Measurements from ENCODE around the gene MPZL2.

The MPZL2 gene

DNA sequence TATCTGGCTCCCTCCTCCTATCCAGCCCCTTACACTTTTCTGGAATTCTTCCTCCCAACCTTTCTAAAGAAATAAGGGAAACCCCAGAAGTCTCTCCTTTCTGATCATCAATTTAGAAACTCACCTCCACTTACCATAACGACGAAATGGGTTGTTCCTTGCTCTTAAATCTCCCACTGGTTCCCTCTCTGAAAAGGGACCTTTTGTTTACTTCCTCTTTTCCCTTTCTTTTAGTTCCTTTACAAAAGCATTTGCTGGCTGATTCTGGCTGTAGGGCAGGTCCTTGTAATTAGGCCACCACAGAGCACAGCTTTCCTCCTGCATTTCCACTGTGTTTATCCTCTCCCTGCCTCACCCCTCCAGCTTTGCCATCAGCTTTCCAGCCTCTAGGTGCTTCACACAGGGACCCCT lies 51.3 kb downstream of the MPZL2 start:
- TF ChIP-seq CTCF (IDR thresholded peaks at IDR 0.05; ENCODE audit: low read depth, low read length, missing control alignments), result no peak
- no peak overlapping the region for H3K4me3 ChIP-seq (ENCODE audit: low read depth, low read length)
- no peak for DNase-seq (ENCODE audit: low read depth)

DNA sequence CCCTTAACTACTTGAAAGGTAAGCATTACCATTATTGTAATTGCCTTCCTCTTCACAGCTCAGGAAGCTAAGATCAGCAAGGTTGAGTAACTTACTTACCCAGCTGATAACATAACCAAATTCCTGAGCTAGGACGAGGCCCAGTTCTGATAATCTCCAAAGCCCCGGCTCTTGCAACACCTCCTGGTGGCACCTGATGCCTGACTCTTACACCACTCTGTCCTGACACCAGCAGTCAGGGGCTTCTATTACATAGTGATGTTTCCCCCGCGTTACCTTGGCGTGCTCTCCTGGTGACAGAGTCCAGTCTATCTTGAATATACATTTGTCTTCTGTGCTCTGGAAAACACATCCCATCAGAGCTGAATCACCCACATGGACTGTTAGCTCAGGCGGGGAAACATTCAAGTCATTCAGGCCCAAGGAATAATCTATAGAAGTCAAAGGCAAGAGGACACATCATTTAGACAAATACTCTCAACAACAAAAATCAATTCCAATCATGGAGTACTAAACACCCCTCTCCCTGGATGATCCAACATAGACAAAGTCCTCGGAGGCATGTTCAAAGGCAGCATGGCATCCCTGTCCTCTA lies 51.9 kb downstream of the MPZL2 start:
- H3K4me3 ChIP-seq (ENCODE audit: low read depth, low read length), result no peak overlapping the region
- DNase-seq (ENCODE audit: low read depth), result no peak
- TF ChIP-seq CTCF (IDR thresholded peaks at IDR 0.05; ENCODE audit: low read depth, low read length, missing control alignments), result no peak

DNA sequence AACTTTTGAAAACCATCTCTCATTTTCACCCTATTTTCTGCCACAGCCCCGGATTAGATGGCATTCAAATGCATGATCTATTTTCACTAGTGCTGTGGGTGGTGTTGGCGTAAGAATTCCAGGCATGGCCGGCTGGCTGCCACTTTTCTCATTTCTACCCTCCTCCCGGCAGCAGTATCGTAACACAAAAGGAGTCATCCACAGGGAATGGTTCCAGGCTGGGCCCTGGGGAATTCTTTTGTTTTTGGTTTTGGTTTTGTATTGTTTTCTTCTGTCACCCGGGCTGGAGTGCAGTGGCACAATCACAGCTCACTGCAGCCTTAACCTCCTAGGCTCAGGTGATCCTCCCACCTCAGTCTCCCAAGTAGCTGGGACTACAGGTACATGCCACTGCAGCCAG lies 53.1 kb downstream of the MPZL2 start:
- no peak for DNase-seq (ENCODE audit: low read depth)
- TF ChIP-seq CTCF (IDR thresholded peaks at IDR 0.05; ENCODE audit: low read depth, low read length, missing control alignments), result no peak
- no peak overlapping the region for H3K4me3 ChIP-seq (ENCODE audit: low read depth, low read length)

DNA sequence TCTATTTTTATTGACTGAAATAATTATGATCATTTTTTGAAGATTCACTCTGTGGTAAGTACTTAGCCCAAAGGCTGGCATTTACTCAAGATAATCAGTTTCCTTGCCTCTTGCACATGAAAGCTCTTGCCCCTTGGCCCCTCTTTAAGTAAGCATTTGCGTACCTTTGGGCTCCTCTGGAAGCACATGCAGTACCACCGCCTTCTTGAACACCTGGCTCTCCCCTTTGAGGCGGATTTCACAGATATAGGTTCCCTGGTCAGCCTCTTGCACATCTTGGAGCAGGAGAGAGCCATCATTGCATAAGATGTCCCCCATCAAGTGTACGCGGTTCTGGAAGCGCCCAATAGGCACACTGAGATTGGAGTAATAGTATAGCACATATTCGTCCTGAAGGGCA lies 53.8 kb downstream of the MPZL2 start:
- no peak overlapping the region for H3K4me3 ChIP-seq (ENCODE audit: low read depth, low read length)
- TF ChIP-seq CTCF (IDR thresholded peaks at IDR 0.05; ENCODE audit: low read depth, low read length, missing control alignments), result no peak
- DNase-seq (ENCODE audit: low read depth), result no peak

- no peak for DNase-seq (ENCODE audit: low read depth)
- H3K4me3 ChIP-seq (ENCODE audit: low read depth, low read length), result no peak overlapping the region
- no peak for TF ChIP-seq CTCF (IDR thresholded peaks at IDR 0.05; ENCODE audit: low read depth, low read length, missing control alignments)
These were observed 55.1 kb downstream of the MPZL2 start for GRCh38 chr11:118209033-118209432.

- no peak for TF ChIP-seq CTCF (IDR thresholded peaks at IDR 0.05; ENCODE audit: low read depth, low read length, missing control alignments)
- no peak overlapping the region for H3K4me3 ChIP-seq (ENCODE audit: low read depth, low read length)
- DNase-seq (ENCODE audit: low read depth), result no peak
These were observed 57.0 kb downstream of the MPZL2 start for GRCh38 chr11:118207079-118207478.

DNA sequence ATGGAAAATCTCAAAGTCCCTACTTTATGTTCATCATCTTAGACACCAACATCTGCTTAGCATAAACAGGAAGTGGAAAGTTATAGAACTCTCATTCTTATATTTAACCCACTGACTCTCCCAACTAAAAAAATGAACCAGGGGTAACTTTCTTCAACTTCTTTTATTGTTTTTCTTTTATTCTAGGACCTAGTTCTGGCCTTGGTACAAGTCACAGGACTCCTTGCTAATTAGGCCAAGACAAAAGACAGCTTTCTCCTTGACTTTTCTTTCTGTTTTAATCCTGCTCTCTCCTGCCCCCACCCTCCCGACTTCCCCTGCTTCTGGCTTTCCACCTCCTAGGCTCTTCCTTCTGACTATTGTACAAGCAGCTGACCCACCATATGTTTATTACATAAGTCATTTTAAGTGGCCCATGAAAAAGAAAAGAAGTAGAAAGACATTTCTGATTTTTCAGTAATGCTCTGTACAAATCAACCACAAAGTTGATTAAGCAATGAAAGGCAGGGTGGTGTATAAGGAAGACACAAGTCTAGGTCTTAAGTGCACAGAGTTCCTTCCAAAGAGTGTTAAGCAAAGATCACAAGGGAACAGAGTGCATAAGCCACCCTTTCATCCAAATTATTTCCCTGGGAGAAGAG lies 57.6 kb downstream of the MPZL2 start:
- H3K4me3 ChIP-seq (ENCODE audit: low read depth, low read length), result no peak overlapping the region

More for the DNA sequence above, 57.6 kb downstream of the MPZL2 start:
- no peak for DNase-seq (ENCODE audit: low read depth)
- no peak for TF ChIP-seq CTCF (IDR thresholded peaks at IDR 0.05; ENCODE audit: low read depth, low read length, missing control alignments)

Measured in GM12864 (cell line).